T-helper 1 cell treated with Interleukin-12 subunit alpha and Interleukin-12 subunit beta and Interleukin-4 antibody, amounts not matched to agents 30 μg/mL and 1 μg/mL, for 36 hours (primary cell): Measurements from ENCODE around the gene CYB5R4.
"Not testable (repeated sequence)": the region's sequence is repeated elsewhere in the genome, so short reads cannot be mapped to it uniquely, and the experiment has no call there.

ENCODE experiments used
- H3K27ac Mint-ChIP-seq: one replicate; pipeline ENCODE4 v1.8.0; 2021; ENCODE audit warnings: mild to moderate bottlenecking, mixed read lengths
- H3K27me3 Mint-ChIP-seq: one replicate; pipeline ENCODE4 v1.8.0; 2021; ENCODE audit warnings: low read depth, mixed read lengths
- H3K36me3 Mint-ChIP-seq: one replicate; pipeline ENCODE4 v1.8.0; 2021; ENCODE audit warnings: low read depth, mixed read lengths
- H3K4me1 Mint-ChIP-seq: one replicate; pipeline ENCODE4 v1.8.0; 2021; ENCODE audit warnings: low read depth, mixed read lengths
- H3K4me3 Mint-ChIP-seq: one replicate; pipeline ENCODE4 v1.8.0; 2021; ENCODE audit warnings: mild to moderate bottlenecking, moderate library complexity, mixed read lengths
- H3K9me3 Mint-ChIP-seq: one replicate; pipeline ENCODE4 v1.8.0; 2021; ENCODE audit warnings: mixed read lengths

The CYB5R4 gene

GRCh38 chr6:83911278-83911677 lies 51.8 kb downstream of the CYB5R4 start:
- peaks cover 5% of the 10 kb centered on the region for H3K9me3 Mint-ChIP-seq
- no peak overlapping the region for H3K27ac Mint-ChIP-seq
- H3K4me3 Mint-ChIP-seq, result no peak overlapping the region
- peaks cover 9% of the 10 kb centered on the region for H3K4me1 Mint-ChIP-seq
- H3K36me3 Mint-ChIP-seq, result peaks cover 10% of the 10 kb centered on the region
- no peaks in the 10 kb centered on the region for H3K27me3 Mint-ChIP-seq

- H3K36me3 Mint-ChIP-seq, result peaks cover 9% of the 10 kb centered on the region
- no peaks in the 10 kb centered on the region for H3K9me3 Mint-ChIP-seq
- no peak overlapping the region for H3K4me3 Mint-ChIP-seq
- no peaks in the 10 kb centered on the region for H3K27me3 Mint-ChIP-seq
- H3K4me1 Mint-ChIP-seq, result peaks cover 8% of the 10 kb centered on the region
- H3K27ac Mint-ChIP-seq, result no peak overlapping the region
These were observed 55.5 kb downstream of the CYB5R4 start for GRCh38 chr6:83914953-83915352.

- H3K27ac Mint-ChIP-seq, result no peak overlapping the region
- peaks cover 5% of the 10 kb centered on the region for H3K36me3 Mint-ChIP-seq
- peaks cover 2% of the 10 kb centered on the region for H3K4me1 Mint-ChIP-seq
- H3K9me3 Mint-ChIP-seq, result no peaks in the 10 kb centered on the region
- no peak overlapping the region for H3K4me3 Mint-ChIP-seq
- no peaks in the 10 kb centered on the region for H3K27me3 Mint-ChIP-seq
These were observed 57.5 kb downstream of the CYB5R4 start for GRCh38 chr6:83917001-83917400.

- Mint-ChIP-seq H3K36me3 (peaks cover 17% of the 10 kb centered on the region), H3K9me3 (no peaks in the 10 kb centered on the region), H3K27me3 (no peaks in the 10 kb centered on the region), H3K4me3 (no peak overlapping the region), H3K4me1 (peaks cover 2% of the 10 kb centered on the region), H3K27ac (no peak overlapping the region)
These were observed 60.5 kb downstream of the CYB5R4 start for GRCh38 chr6:83920017-83920416.

DNA sequence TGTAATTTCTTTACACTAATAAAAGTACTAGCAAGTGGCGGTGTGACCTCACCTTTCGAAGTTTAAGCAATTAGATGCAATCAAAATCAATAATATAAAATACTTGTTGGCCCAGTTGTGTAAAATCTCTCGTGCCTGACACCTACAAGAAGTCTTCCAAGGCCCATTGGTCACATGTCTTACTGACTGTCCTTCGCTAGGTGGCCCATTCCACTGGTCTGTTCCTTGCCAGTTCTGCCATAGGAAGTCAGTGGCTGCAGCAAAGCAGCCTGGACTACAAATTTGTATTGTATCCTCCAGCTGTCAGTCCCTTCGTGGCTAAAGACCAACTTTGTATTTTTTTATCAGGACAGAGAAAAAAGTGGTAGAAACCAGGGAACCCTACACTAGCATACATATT lies 61.8 kb downstream of the CYB5R4 start:
- peaks cover 18% of the 10 kb centered on the region for H3K36me3 Mint-ChIP-seq

DNA sequence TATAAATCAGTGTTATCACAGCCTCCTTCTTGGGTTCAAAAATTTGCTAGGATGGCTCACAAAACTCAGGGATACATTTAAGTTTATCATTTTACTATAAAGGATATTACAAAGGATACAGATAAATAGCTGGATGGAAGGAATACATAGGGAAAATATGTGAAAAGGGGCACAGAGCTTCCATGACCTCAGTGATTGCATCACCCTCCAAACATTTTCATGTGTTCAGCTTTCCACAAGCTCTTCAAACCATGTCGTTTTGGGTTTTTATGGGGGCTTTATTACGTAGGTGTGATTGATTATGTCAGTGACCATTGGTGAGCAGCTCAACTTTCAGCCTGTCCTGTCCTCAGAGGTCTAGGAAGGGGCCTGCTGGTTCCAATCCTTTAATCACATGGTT lies 68.0 kb downstream of the CYB5R4 start:
- no peak overlapping the region for H3K27ac Mint-ChIP-seq
- peaks cover 20% of the 10 kb centered on the region for H3K36me3 Mint-ChIP-seq
- H3K27me3 Mint-ChIP-seq, result no peaks in the 10 kb centered on the region
- no peak overlapping the region for H3K4me3 Mint-ChIP-seq
- H3K4me1 Mint-ChIP-seq, result peaks cover 3% of the 10 kb centered on the region
- H3K9me3 Mint-ChIP-seq, result no peaks in the 10 kb centered on the region

More for the DNA sequence above, 61.8 kb downstream of the CYB5R4 start:
- Mint-ChIP-seq H3K9me3 (no peaks in the 10 kb centered on the region), H3K27me3 (no peaks in the 10 kb centered on the region), H3K4me3 (no peak overlapping the region), H3K27ac (no peak overlapping the region), H3K4me1 (no peaks in the 10 kb centered on the region)

DNA sequence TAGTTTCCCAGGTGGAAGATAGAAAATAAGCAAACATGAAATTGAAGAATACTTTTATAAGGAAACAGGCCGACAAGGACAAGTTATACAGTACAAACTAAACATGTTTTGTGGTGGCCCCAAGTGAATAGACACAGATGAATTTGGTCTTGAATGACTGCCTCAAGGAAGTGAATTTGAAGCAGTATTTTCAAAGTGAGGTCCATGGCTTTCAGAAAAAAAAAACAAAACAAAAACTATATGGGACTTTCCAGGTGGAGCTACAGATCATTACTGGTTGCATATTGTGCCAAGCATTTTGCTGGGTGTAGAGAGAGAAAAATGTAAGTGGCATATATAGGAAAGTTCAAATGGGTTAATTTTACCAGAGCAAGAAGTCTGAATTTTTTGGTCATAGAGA lies 68.8 kb downstream of the CYB5R4 start:
- no peaks in the 10 kb centered on the region for H3K27me3 Mint-ChIP-seq
- H3K4me1 Mint-ChIP-seq, result peaks cover 3% of the 10 kb centered on the region
- peaks cover 18% of the 10 kb centered on the region for H3K36me3 Mint-ChIP-seq
- H3K4me3 Mint-ChIP-seq, result no peak overlapping the region
- no peaks in the 10 kb centered on the region for H3K9me3 Mint-ChIP-seq
- no peak overlapping the region for H3K27ac Mint-ChIP-seq

DNA sequence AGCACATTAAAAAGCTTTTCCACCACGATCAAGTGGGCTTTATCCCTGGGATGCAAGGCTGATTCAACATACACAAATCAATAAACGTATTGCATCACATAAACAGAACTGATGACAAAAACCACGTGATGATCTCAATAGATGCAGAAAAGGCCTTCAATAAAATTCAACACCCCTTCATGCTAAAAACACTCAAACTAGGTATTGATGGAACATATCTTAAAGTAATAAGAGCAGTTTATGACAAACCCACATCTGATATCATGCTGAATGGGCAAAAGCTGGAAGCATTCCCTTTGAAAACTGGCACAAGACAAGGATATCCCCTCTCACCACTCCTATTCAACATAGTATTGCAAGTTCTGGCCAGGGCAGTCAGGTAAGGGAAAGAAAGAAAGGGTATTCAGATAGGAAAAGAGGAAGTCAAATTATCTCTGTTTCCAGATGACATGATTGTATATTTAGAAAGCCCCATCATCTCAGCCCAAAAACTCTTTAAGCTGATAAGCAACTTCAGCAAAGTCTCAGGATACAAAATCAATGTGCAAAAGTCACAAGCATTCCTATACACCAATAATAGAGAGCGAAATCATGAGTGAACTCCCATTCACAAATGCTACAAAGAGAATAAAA lies 86.8 kb downstream of the CYB5R4 start:
- not testable (repeated sequence) for H3K27ac Mint-ChIP-seq
- peaks cover 15% of the 10 kb centered on the region for H3K36me3 Mint-ChIP-seq

GRCh38 chr6:83947983-83948382 lies 88.5 kb downstream of the CYB5R4 start:
- H3K27me3 Mint-ChIP-seq, H3K27ac Mint-ChIP-seq, H3K4me1 Mint-ChIP-seq, H3K4me3 Mint-ChIP-seq, H3K36me3 Mint-ChIP-seq: not testable (repeated sequence)
- peaks cover 32% of the 10 kb centered on the region for H3K9me3 Mint-ChIP-seq

More for the DNA sequence above, 86.8 kb downstream of the CYB5R4 start:
- not testable (repeated sequence) for H3K4me1 Mint-ChIP-seq, H3K27me3 Mint-ChIP-seq, H3K4me3 Mint-ChIP-seq
- peaks cover 32% of the 10 kb centered on the region for H3K9me3 Mint-ChIP-seq

- Mint-ChIP-seq H3K36me3 (peaks cover 1% of the 10 kb centered on the region), H3K4me1 (no peaks in the 10 kb centered on the region), H3K27me3 (no peaks in the 10 kb centered on the region)
These were observed 89.4 kb downstream of the CYB5R4 start for GRCh38 chr6:83948851-83949250.

DNA sequence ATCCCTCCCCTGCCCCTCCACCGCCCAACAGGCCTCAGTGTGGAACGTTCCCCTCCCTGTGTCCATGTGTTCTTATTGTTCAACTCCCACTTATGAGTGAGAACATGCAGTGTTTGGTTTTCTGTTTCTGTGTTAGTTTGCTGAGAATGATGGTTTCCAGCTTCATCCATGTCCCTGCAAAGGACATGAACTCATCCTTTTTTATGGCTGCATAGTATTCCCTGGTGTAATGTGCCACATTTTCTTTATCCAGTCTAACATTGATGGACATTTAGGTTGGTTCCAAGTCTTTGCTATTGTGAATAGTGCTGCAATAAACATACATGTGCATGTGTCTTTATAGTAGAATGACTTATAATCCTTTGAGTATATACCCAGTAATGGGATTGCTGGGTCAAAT lies 91.9 kb downstream of the CYB5R4 start:
- peaks cover 13% of the 10 kb centered on the region for H3K36me3 Mint-ChIP-seq

More at GRCh38 chr6:83948851-83949250, 89.4 kb downstream of the CYB5R4 start:
- Mint-ChIP-seq H3K27ac (no peak overlapping the region), H3K9me3 (peaks cover 24% of the 10 kb centered on the region), H3K4me3 (no peak overlapping the region)

GRCh38 chr6:83952830-83953229 lies 93.3 kb downstream of the CYB5R4 start:
- Mint-ChIP-seq H3K4me3 (no peak overlapping the region), H3K27me3 (no peaks in the 10 kb centered on the region), H3K27ac (no peak overlapping the region), H3K9me3 (no peaks in the 10 kb centered on the region), H3K4me1 (no peaks in the 10 kb centered on the region), H3K36me3 (peaks cover 16% of the 10 kb centered on the region)

More for the DNA sequence above, 91.9 kb downstream of the CYB5R4 start:
- not testable (repeated sequence) for H3K4me1 Mint-ChIP-seq, H3K9me3 Mint-ChIP-seq, H3K27me3 Mint-ChIP-seq, H3K4me3 Mint-ChIP-seq, H3K27ac Mint-ChIP-seq

- Mint-ChIP-seq H3K27me3 (no peaks in the 10 kb centered on the region), H3K4me3 (no peak overlapping the region), H3K27ac (no peak overlapping the region)
These were observed 94.9 kb downstream of the CYB5R4 start for GRCh38 chr6:83954371-83954770.

DNA sequence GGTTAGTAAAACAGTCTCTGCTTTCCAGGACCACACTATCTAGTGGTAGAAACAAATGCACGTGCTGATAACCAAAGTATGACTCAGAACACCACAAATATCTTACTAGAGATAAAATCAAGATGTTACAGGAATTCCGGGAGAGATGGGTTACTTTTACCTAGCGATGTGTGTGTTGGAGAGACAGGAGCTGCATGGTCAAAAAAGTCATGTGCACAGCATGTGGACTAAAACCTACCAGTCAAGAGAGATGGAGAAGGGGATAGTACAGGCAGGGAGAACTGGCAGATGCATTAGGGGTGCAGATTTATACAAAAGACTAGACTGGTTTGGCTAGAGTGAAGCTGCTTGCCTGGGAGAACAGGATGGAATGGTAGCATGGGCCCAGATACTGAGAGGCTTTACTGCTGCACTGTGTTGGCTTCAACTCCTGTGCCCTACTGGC lies 98.8 kb downstream of the CYB5R4 start:
- Mint-ChIP-seq H3K9me3 (peaks cover 2% of the 10 kb centered on the region), H3K4me1 (peaks cover 6% of the 10 kb centered on the region), H3K27ac (no peak overlapping the region), H3K36me3 (peaks cover 25% of the 10 kb centered on the region), H3K4me3 (no peak overlapping the region), H3K27me3 (no peaks in the 10 kb centered on the region)

More at GRCh38 chr6:83954371-83954770, 94.9 kb downstream of the CYB5R4 start:
- Mint-ChIP-seq H3K9me3 (no peaks in the 10 kb centered on the region), H3K4me1 (no peaks in the 10 kb centered on the region), H3K36me3 (peaks cover 21% of the 10 kb centered on the region)

DNA sequence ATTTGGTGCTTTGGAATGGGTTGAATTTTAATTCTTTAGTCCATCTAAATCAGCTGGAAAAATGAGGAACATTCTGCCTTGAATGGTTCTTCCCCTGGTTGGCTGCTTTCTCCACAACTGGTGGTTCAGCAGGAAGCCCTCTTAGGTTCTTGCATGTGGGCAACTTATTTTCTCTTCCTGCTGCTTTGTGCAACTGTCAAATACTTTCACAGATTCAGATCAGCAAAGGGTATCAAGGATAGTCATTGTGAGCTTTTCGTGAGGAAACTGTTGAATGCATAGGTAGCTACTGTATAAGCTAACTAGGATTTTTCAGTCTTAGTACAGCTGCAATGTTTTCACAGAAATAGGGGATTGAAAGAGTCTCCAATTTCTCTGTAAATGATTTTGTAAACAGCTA lies 101.2 kb downstream of the CYB5R4 start:
- peaks cover 15% of the 10 kb centered on the region for H3K9me3 Mint-ChIP-seq
- no peaks in the 10 kb centered on the region for H3K27me3 Mint-ChIP-seq
- H3K4me1 Mint-ChIP-seq, result peaks cover 6% of the 10 kb centered on the region
- no peak overlapping the region for H3K4me3 Mint-ChIP-seq
- H3K36me3 Mint-ChIP-seq, result peaks cover 27% of the 10 kb centered on the region
- H3K27ac Mint-ChIP-seq, result no peak overlapping the region

DNA sequence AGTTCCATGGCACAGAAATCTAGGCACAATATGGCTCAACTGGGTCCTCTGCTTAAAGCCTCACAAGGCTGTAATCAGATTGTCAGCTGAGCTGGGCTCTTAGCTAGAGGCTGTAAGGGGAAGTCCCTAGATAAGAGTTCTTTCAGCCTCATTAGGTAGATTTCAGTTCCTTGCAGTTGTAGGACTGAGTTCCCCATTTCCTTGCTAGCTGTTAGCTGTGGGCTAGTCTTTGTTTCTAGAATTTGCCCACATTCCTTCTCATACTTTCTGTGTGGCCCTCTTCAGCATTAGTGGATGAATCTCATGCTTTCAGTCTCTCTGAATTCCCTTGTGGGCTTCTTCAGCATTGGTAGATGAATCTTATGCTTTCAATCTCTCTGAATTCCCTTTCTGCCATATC lies 103.1 kb downstream of the CYB5R4 start:
- Mint-ChIP-seq H3K4me1 (peaks cover 6% of the 10 kb centered on the region), H3K9me3 (peaks cover 27% of the 10 kb centered on the region), H3K27me3 (no peaks in the 10 kb centered on the region), H3K27ac (no peak overlapping the region), H3K4me3 (no peak overlapping the region), H3K36me3 (peaks cover 22% of the 10 kb centered on the region)
